ENCODE measurements around the gene GBX2.

GBX2 gene

GRCh38 chr2:236172255-236173035, 4.3 kb upstream of the GBX2 start:
- Histone ChIP-seq H3K4me3 (IDR thresholded peaks at IDR 0.05; ENCODE audit: insufficient read depth, low read depth, low read length) (no peak overlapping the region), H3K9ac (no peak overlapping the region)

GRCh38 chr2:236171680-236172254, 3.6 kb upstream of the GBX2 start:
- no peak overlapping the region for H3K4me3 ChIP-seq (IDR thresholded peaks at IDR 0.05; ENCODE audit: insufficient read depth, low read depth, low read length)
- no peak overlapping the region for H3K27ac ChIP-seq
- H3K36me3 ChIP-seq (ENCODE audit: insufficient read depth), result no peaks in the 10 kb centered on the region
- H3K4me1 ChIP-seq (ENCODE audit: low read depth, poor library complexity, severe bottlenecking), result no peaks in the 10 kb centered on the region
- H3K4me2 ChIP-seq, result no peak overlapping the region
- no peaks in the 10 kb centered on the region for H3K79me2 ChIP-seq (ENCODE audit: insufficient read depth, low read depth)
- H2AFZ ChIP-seq (ENCODE audit: low read depth), result no peak overlapping the region
- no peak for TF ChIP-seq CTCF (conservative IDR thresholded peaks at IDR 0.05; ENCODE audit: low read depth, low read length)
- H4K20me1 ChIP-seq (ENCODE audit: insufficient read depth), result no peaks in the 10 kb centered on the region
- H3K9ac ChIP-seq, result no peak overlapping the region
- no peaks in the 10 kb centered on the region for H3K27me3 ChIP-seq (ENCODE audit: insufficient read depth, low read depth)

More at GRCh38 chr2:236172255-236173035, 4.3 kb upstream of the GBX2 start:
- no peak overlapping the region for H3K4me2 ChIP-seq
- no peaks in the 10 kb centered on the region for H3K4me1 ChIP-seq (ENCODE audit: low read depth, poor library complexity, severe bottlenecking)
- no peak overlapping the region for H3K27ac ChIP-seq
- H3K79me2 ChIP-seq (ENCODE audit: insufficient read depth, low read depth), result no peaks in the 10 kb centered on the region
- H3K36me3 ChIP-seq (ENCODE audit: insufficient read depth), result no peaks in the 10 kb centered on the region
- TF ChIP-seq CTCF (conservative IDR thresholded peaks at IDR 0.05; ENCODE audit: low read depth, low read length), result no peak
- H4K20me1 ChIP-seq (ENCODE audit: insufficient read depth), result no peaks in the 10 kb centered on the region
- H3K27me3 ChIP-seq (ENCODE audit: insufficient read depth, low read depth), result no peaks in the 10 kb centered on the region
- H2AFZ ChIP-seq (ENCODE audit: low read depth), result no peak overlapping the region

- no peaks in the 10 kb centered on the region for H3K27me3 ChIP-seq (ENCODE audit: insufficient read depth, low read depth)
Measured at GRCh38 chr2:236171181-236171679, 3.0 kb upstream of the GBX2 start.

GRCh38 chr2:236170590-236171165, 2.5 kb upstream of the GBX2 start:
- Histone ChIP-seq H3K36me3 (ENCODE audit: insufficient read depth) (no peaks in the 10 kb centered on the region), H3K27ac (no peak overlapping the region), H3K4me1 (ENCODE audit: low read depth, poor library complexity, severe bottlenecking) (no peaks in the 10 kb centered on the region), H3K79me2 (ENCODE audit: insufficient read depth, low read depth) (no peaks in the 10 kb centered on the region), H3K27me3 (ENCODE audit: insufficient read depth, low read depth) (no peaks in the 10 kb centered on the region), H3K9ac (no peak overlapping the region), H4K20me1 (ENCODE audit: insufficient read depth) (no peaks in the 10 kb centered on the region), H3K4me2 (no peak overlapping the region), H3K4me3 (IDR thresholded peaks at IDR 0.05; ENCODE audit: insufficient read depth, low read depth, low read length) (no peak overlapping the region), H2AFZ (ENCODE audit: low read depth) (no peak overlapping the region)
- TF ChIP-seq CTCF (conservative IDR thresholded peaks at IDR 0.05; ENCODE audit: low read depth, low read length), result no peak

More at GRCh38 chr2:236171181-236171679, 3.0 kb upstream of the GBX2 start:
- Histone ChIP-seq H4K20me1 (ENCODE audit: insufficient read depth) (no peaks in the 10 kb centered on the region), H3K79me2 (ENCODE audit: insufficient read depth, low read depth) (no peaks in the 10 kb centered on the region), H3K4me2 (no peak overlapping the region), H3K36me3 (ENCODE audit: insufficient read depth) (no peaks in the 10 kb centered on the region), H3K4me1 (ENCODE audit: low read depth, poor library complexity, severe bottlenecking) (no peaks in the 10 kb centered on the region), H2AFZ (ENCODE audit: low read depth) (no peak overlapping the region), H3K27ac (no peak overlapping the region), H3K9ac (no peak overlapping the region), H3K4me3 (IDR thresholded peaks at IDR 0.05; ENCODE audit: insufficient read depth, low read depth, low read length) (no peak overlapping the region)
- TF ChIP-seq CTCF (conservative IDR thresholded peaks at IDR 0.05; ENCODE audit: low read depth, low read length), result no peak
